Nucleus accumbens (tissue), 56 donors: ENCODE data around the gene TNFAIP8L1.

Experiments
- DNase-seq, 56 donors: peaks; one replicate each; lab custom pipeline; 2025; lab: John Stamatoyannopoulos, UW

Gene TNFAIP8L1

GRCh38 chr19:4606921-4607678, 32.2 kb upstream of the TNFAIP8L1 start:
- DNase-seq, result peak in 20 of 56 donors; percentile 3 to 54 (median 23)

- DNase-seq, result peak in 3 of 56 donors; percentile 2 to 39 (median 4)
Measured at GRCh38 chr19:4609878-4610511, 29.3 kb upstream of the TNFAIP8L1 start.

GRCh38 chr19:4613254-4613751, 26.0 kb upstream of the TNFAIP8L1 start:
- DNase-seq, result no peak

- DNase-seq, result no peak
Measured at GRCh38 chr19:4618019-4618418, 21.3 kb upstream of the TNFAIP8L1 start.

GRCh38 chr19:4619668-4620294, 19.5 kb upstream of the TNFAIP8L1 start:
- no peak for DNase-seq

- peak in 7 of 56 donors; percentile 2 to 40 (median 11) for DNase-seq
Measured at GRCh38 chr19:4620675-4621074, 18.6 kb upstream of the TNFAIP8L1 start.

GRCh38 chr19:4622695-4623421, 16.5 kb upstream of the TNFAIP8L1 start:
- peak in 2 of 56 donors; percentile 20 to 23 for DNase-seq

GRCh38 chr19:4624301-4624700, 15.0 kb upstream of the TNFAIP8L1 start:
- DNase-seq, result no peak

- peak in 1 of 56 donors; percentile 6 for DNase-seq
Measured at GRCh38 chr19:4624733-4625362, 14.5 kb upstream of the TNFAIP8L1 start.

- DNase-seq, result peak in 22 of 56 donors; percentile 2 to 63 (median 18)
Measured at GRCh38 chr19:4633140-4633967, 6.0 kb upstream of the TNFAIP8L1 start.

GRCh38 chr19:4635754-4636116, 3.6 kb upstream of the TNFAIP8L1 start:
- no peak for DNase-seq

- peak in 41 of 56 donors; percentile 5 to 72 (median 28) for DNase-seq
Measured at GRCh38 chr19:4636151-4636717, 3.1 kb upstream of the TNFAIP8L1 start.

- DNase-seq, result no peak
Measured at GRCh38 chr19:4636761-4637160, 2.6 kb upstream of the TNFAIP8L1 start.

- DNase-seq, result no peak
Measured at GRCh38 chr19:4638317-4638716, 999 bp upstream of the TNFAIP8L1 start.

GRCh38 chr19:4639531-4640246, 373 bp downstream of the TNFAIP8L1 start:
- DNase-seq, result peak in 2 of 56 donors; percentile 2 to 7

- no peak for DNase-seq
Measured at GRCh38 chr19:4640247-4641000, 1.1 kb downstream of the TNFAIP8L1 start.

GRCh38 chr19:4641132-4641531, 1.8 kb downstream of the TNFAIP8L1 start:
- no peak for DNase-seq
